Measurements from ENCODE around the gene COL26A1.

DNA sequence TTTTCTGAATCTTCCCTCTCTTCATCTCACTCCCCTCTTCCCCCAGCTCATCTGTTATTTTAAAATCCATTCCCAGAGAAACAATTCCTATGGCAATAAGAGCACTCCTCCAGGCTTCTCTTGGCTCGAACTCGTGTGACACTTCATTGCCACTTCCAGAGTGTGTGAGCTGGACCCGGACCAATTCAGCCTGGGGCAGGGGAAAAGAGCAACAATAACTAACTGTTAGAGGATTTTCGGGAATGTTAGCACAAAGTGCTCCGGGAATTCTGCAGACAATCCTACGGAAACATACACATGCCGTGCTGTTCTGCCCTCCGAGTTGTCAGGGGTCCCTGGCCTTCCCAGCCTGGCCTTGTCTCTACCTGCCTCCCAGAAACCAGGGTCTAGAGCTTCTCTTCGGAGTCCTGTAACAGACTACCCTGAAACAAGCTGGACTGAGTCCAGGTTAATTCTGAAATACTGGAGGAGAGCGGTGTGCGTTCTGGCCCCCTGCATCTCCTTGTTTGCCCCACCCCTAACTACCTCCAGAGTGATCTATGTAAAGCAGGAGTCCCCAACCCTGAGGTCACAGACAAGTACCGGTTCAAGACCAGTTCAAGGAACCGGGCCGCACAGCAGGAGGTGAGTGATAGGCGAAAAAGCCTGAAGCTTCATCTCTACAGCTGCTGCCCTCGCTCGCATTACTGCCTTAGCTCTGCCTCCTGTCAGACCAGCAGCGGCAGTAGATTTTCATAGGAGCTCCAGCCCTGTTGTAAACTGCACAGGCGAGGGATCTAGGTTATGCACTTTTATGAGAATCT lies 11.3 kb downstream of the COL26A1 start:
- TF ChIP-seq CTCF (conservative IDR thresholded peaks at IDR 0.05; ENCODE audit: low read length): no peak
- no peak for TF ChIP-seq EZH2phosphoT487 (IDR thresholded peaks at IDR 0.05; ENCODE audit: borderline replicate concordance, low read depth, low read length)

Measured in OCI-LY7 (cell line).